GM21786 (cell line): ENCODE measurements around the gene SP140.
A peak's percentile ranks its signal among the peaks of the same experiment; 100 is the strongest.
"Not testable (repeated sequence)": the region's sequence is repeated elsewhere in the genome, so short reads cannot be mapped to it uniquely, and the experiment has no call there.

Experiments
- ATAC-seq: cut with Tn5 transposase; IDR thresholded peaks from one replicate; pipeline ENCODE4 v1.9.1; 2021; ENCODE audit not compliant: unreplicated experiment

SP140 gene

DNA sequence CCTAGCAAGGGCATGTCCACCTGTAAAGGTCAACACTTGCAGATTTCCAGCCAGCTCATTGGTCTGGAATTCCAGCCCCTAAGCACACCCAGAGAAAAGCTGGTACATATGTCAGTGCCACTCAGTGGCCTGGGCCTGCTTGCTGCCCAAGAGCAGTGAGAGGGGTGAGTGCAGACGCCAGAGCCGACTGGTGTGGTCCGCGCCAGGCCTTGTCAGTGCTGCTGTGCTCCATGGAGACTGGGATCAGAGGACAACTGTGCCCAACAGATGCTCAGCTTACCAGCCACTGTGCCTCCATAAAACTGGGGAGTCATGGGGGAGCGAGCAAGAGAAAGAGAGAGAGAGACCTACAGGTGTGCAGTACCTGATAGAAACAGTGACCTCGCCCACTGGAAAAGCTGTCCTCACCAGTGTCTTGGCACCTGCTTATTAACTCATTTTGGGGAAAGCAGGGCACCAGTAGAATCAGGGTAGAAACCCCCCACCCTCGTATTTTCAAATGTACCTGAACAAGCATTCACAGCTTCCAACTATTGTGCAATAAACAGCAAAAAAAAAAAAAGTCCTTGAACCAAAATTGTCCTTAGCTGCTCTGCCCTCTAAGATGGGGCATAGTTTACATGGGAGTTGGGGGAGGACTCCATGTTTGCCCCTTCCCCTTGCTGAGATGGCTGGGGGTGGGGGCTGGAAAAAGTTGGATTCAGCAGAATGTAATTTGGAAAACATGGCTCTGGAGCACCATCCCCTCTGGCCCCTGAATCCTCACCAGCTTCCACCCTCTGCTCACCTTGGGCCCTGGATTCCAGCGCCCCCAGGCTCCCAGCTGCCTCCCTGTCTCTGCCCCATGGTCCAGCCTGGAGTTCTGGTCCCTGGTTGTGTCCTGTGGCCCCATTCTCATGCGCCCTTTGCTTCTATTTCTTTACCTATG lies 100.0 kb downstream of the SP140 start:
- ATAC-seq: no peak

DNA sequence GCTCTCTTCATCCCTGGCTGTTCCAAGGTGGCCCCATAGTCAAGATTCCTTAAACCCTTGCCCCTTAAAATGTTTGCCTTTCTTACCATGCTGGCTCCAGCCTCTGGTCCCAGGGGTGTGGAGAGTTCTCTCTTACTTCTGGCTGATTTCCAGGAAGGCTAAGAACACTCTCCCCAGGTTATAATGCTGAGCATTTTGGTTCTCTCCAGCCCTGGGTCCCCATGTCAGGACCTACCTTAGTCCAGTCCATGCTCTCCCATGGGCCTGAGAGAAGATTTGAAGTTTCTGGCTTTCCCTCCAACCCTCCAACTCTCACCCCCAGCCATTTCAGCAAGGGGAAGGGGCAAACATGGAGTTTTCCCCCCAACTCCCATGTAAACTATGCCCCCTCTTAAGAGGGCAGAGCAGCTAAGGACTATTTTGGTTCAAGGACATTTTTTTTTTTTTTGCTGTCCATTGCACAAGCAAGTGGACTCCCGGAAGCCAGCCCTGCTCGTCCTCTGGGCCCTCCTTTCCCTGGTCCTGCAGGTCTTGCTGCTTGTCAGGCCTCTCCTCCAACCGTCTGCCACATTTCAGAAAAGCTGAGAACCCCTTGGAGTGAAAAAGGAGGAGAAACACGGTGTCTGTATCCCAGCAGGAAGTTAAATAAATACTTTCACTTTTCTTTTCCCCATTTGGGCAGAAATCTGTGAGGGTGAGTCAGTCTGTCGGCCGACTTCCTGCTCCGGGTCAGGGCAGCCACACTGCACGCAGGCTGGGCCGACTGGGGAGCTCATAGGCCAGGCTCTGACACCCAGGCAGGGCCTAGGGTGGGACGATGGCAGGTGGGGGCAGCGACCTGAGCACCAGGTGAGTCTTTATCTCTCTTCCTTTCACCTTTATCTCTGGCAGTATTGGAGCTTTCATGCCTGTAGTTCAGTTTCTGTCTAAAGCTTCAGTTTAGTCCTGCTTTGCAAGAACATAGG lies 101.2 kb downstream of the SP140 start, which contains the start of gene SP140L:
TSS of gene SP140L (plus strand) at position 741 of the 965 bp plus-strand sequence. CDS start at position 818, 77 bp downstream.
- ATAC-seq: peak; percentile 90

DNA sequence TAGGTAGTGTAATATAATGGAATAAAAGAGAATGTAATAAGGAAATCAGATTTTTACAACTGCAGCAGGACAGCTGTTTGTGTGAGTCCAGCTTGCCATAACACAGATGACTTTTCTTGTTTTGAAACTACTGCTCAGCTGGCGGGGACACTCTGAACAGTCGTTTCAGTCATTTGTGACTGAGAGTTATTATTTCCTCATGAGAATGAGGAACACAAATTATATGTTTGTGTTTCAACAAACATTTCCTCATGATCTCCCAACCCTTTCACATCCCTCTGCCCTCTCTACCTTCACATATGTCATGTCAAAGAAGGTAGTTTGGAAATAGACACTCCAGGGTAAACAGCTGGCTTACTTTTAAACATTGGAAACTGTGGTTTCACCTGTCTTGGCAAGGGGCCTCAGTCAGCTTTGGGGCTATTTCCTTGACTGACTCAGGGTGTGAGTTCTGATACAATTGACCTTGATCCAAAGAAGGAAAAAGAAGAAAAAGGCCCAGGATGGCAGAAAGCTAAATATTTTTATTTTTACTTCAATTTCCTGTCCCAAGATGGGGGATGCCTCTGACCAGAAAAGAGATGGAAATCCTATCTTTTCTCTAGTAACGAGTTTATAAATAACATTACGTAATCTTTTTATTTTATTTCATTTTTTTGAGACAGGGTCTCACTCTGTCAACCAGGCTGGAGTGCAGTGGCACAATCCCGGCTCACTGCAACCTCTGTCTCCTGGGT lies 102.0 kb downstream of the SP140 start:
- ATAC-seq: peak; percentile 74

DNA sequence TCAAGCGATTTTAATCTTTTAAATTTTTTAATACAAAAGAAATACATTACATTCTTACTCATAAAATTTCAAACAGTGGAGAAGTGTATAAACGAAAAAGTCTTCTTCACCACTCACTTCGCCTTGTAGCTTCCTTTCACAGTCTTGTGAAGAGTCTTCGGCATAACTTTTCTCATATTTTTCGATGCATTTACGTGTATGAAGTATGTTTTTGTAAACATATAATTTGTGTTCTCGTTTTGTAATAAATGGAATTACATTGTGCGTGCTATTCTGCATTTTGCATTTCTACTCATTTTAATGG lies 102.6 kb downstream of the SP140 start:
- ATAC-seq: no peak

DNA sequence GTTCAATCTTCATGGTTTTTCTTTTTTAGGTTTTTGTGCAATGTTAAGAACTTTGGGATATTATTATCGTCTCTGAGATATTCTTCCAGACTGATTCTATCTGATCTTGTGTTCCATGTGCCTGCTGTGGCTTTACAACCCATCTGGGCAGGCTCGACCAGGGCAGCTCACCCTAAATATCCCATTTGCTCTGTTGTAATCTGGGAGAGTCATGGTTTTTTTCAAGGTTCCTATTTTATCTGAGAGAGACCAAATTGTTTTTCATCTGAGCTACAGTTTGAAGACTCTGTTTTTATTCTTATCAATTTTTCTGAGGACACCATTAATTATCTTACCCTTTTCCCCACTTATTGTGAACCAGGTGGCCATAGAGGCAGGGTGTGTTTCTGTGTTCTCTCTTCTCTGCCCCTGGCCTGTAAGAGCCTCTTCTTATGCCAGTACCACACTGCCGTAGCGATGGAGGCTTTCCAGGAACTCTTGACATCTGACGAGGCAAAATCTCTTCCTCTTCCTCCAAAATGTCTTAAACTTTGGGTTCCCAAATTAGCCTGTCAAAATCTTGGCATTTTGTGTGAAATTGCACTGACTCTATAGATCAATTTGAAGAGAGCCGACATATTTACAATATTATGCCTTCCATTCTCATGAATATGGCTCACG lies 104.5 kb downstream of the SP140 start:
- no peak for ATAC-seq

DNA sequence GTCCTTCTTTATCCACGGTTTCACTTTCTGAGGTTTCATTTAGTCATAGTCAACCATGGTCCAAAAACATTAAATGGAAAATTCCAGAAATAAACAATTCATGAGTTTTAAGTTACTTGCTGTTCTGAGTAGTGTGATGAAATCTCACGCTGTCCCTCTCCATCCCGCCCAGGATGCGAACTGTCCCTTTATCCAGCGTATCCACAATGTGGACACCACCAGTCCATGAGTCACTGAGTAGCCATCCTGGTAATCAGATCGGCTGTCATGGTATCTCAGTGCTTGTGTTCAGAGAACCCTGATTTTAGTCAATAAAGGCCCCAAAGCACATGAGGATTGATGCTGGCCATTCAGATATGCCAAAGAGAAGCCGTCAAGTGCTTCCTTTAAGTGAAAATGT lies 105.2 kb downstream of the SP140 start:
- no peak for ATAC-seq

DNA sequence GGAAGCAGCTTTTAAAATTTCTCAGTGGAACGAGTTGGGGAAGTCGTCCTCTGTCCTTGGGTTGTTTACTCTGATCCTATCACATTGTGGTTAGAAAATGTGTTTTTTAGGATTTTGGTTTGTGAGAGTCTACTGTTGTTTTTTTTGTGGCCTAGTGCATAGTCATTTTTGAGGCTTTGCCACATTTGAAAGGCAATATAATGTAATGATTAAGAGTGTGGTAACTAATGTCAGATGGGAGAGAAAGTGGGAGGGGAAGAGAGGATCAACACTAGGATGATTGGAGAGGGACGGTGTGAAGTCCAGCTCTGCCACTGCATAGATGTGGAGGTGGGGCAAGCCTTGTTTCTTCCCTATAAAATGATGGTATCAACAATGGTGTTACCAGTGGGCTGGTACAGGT lies 109.9 kb downstream of the SP140 start:
- ATAC-seq: no peak

DNA sequence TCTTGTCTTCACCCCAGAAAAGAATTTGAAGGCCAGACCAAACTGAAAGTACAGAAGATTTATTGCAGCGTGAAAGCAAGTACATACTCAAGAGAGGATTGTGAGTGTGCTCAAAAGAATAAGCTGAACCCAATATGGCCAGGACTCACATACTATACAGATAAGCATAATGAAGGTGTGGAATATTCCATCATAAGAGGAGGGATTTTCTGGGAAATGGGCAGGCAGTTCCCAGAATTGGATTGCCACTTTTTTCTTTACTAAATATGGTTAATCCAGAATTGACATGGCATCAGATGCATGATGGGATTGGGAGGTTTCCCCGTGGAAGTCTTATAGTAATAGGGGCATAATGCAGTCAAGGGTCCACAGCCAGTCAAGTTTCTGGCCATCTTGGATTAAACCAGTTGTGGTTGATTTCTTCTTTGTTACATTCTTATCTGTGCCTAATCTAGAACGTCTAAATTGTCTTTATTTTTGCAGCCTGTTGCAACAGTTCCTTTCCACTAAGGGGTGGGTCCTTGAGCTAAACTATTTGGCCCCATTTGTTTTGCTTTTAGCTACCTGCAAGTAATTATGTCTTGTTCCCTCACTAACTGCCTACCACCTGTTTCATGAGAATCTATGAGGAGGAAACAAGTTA lies 110.4 kb downstream of the SP140 start:
- no peak for ATAC-seq

DNA sequence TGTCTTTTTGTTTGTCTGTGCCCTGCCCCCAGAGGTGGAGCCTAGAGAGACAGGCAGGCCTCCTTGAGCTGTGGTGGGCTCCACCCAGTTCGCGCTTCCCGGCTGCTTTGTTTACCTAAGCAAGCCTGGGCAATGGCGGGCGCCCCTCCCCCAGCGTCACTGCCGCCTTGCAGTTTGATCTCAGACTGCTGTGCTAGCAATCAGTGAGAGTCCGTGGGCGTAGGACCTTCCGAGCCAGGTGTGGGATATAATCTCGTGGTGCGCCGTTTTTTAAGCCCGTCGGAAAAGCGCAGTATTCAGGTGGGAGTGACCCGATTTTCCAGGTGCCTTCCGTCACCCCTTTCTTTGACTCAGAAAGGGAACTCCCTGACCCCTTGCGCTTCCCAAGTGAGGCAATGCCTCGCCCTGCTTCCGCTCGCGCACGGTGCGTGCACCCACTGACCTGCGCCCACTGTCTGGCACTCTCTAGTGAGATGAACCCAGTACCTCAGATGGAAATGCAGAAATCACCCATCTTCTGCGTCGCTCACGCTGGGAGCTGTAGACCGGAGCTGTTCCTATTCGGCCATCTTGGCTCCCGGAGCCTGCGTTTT lies 116.5 kb downstream of the SP140 start:
- not testable (repeated sequence) for ATAC-seq

DNA sequence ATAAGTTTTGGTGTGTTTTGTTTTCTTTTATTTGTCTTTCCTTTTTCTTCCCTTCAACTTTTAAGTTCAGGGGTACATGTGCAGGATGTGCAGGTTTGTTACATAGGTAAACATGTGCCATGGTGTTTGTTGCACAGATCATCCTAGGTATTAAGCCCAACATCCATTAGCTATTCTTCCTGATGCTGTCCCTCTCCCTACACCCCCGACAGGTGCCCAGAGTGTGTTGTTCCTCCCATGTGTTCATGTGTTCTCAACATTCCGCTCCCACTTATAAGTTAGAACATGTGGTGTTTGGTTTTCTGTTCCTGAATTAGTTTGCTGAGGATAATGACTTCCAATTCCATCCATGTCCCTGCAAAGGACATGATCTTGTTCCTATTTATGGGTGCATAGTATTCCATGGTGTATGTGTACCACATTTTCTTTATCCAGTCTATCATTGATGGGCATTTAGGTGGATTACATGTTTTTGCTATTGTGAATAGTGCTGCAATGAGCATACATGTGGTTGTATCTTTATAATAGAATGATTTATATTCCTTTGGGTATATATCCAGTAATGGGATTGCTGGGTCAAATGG lies 117.6 kb downstream of the SP140 start:
- ATAC-seq: not testable (repeated sequence)

DNA sequence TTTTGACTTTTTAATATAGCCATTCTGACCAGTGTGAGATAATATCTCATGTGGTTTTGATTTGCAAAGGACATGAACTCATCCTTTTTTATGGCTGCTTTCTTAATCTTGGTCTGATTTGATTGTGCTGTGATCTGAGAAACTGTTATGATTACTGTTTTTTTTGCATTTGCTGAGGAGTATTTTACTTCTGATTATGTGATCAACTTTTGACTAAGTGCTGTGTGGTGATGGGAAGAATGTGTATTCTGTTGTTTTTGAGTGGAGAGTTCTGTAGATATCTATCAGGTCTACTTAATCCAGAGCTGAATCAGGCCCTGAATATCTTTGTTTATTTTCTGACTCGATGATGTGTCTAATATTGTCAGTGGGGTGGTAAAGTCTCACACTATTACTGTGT lies 118.2 kb downstream of the SP140 start:
- ATAC-seq: no peak

DNA sequence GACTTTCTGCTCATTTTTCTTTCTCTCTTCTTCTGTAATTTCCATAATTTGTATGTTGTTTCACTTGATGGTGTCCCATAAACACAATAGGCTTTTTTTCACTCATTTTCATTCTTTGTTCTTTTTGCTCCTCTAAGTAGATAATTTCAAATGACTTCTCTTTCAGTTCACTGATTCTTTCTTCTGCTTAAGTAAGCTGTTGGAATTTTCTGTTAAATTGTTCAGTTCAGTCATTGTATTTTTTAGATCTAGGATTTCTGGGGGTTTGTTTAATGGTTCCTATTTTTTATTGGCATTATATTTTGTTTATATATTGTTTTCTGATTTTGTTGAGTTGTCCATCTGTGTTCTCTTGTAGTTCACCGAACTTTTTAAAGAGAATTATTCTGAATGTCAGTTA lies 120.9 kb downstream of the SP140 start:
- ATAC-seq: no peak

DNA sequence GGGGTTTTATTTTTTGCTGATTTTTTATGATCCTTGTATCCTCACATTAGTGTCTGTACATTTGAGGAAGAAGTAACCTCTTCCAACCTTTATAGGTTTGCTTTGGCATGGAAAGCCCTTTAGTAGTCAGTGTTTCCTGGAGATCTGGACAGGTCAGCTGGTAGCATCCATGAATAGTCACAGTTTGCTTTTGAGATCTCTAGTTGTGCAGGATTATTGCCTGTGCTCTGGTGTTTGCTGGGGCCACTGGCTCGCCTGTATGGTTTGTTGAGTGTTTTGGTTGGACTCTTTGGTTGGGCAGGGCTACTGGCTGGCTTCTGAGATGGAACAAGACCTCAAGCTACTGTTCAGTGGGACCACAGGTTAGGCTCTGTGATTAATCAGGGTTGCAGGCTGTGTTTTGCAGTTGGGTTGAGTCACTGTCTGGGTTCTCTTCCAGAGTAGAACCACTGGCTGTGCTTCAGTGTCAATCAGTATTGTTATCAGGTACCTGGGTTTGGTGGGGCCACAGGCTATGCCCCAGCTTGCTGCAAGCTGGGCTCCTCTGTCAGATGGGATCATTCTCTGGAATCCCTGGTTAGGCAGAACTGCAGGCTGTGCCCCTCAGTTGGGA lies 121.5 kb downstream of the SP140 start:
- no peak for ATAC-seq

DNA sequence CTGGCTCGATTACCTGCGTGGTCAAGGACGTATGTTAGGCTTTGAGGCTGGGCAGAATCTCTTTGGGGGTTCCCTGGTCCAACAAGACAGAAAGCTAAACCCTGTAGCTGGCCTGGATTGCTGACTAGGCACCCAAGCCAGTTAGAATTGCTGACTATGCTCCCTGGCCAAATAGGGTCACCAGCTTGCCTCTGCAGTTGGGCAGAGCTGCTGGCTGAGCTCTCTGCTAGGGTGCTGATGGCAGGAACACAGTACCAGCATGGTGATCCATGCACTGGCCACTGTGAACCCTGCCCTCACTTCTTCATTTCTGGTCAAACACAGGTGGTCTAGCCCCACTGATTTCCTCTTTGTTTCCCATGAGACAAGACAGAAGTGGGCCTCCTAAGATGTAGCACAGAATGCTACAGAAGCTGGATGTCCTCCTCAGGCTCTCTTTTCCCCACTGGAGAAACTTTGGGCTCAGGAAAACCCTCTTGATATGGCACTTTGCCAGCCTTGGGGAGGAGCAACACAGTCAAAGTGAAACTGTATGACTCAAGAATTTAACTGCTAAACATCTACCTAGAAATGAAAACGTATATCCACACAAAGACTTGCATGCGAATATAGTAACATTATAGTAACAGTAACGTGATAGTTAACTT lies 122.2 kb downstream of the SP140 start:
- peak; percentile 70 for ATAC-seq

DNA sequence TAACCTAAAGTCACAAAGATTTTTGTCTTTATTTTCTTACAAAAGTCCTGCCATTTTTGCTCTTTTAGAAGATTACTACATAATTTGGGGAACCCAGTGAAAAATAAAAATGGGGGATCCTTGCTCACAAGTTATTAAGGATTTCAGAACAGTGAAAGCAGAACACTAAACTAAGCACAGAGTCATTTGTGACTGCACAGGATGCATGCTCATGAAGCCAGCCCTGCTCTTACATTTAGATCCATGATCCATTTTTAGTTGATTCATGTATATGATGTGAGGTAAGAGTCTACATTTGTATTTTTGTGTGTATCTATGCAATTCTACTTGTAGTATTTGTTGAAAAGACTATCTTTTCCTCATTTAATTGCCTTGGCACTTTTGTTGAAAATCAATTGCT lies 123.3 kb downstream of the SP140 start:
- ATAC-seq: no peak

DNA sequence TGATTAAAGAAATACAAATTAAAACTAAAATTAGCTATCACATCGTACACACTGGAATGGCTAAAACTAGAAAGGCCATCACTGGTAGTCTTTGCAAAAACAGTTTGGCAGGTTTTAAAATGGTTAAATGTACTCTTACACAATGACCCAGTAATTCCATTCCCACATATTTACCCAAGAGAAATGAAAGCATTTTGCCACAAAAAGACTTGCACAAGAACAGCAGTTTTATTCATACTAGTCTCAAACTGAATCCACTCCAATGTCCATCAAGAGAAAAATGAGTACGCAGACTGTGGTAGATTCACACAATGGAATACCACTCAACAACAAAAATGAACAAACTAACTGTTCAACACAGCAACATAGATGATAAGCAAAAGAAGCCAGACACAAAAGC lies 130.5 kb downstream of the SP140 start:
- ATAC-seq: no peak

DNA sequence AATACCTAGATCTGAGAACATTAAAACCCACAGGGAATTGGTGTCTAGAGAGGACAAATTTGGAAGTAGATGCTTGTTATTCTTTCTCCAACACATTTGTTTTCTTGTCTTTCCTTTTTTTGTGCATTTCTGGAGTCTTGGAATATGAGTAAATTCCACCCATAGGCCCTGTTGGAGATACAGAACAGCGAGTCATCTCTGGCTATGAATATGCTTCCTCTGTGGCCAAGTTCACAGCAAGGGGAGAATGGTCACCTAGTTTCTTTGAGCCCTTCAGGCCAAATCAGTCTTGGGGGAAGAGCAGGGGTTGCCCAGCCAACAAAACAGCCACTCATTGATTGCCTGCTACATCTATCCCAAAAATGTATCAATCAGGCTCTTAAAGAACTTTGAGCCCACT lies 132.8 kb downstream of the SP140 start:
- ATAC-seq: no peak

DNA sequence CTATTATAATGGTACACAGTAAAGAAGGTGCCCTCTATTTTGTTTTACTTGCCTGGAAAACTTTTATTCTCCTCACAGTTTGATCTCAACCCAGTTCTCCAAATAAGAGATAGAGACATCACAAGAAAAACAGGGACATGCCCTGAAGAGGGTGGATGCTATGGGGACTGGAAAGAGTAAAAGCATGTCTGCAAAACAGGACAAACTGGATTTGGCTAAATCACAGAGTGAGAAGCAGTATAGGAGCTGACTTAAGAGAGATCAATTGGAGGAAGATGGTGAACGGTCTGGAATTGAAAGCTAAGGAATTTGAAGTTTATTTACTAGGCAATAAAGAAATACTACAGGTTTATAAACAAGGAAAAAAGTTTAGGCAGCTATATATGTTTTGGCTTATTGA lies 134.5 kb downstream of the SP140 start:
- ATAC-seq: no peak
